ENCODE measurements around the gene HOXC11.

Gene HOXC11

DNA sequence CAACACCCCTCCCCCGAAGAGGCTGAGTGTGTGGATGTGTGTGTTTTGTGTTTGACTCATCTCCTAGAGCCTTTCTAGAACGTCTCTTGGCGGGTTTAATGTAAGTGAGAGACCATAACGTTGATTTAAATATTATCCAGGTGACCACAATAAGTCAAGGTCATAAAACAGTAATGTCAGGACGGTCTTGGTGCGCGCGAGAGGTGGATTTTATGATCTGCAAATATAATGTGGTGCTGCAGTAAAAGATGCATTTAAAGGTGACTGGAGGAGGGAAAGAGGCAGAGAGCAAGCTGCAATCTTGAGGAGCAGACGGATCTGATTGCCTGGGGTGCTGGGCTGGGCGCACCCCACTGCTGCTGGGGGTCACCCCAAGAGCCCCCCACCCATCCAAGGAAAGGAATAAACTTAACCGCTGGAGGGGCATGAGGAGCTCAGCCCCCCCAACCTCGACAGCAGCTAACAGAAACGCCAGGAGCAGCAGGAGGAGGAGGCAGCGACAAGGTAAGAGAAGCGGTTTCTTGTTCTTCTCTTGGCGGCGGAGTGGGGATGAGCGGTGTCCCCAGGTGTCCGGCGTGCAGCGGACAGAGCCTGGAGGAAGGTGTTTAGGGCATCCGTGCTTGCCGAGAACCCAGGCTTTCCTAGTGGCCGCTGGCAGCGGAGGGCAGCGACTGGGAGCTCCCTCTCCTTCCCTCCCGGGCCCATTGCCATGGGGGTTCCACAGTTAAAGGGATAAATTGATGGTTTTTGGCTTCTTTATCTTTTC lies 17.6 kb downstream of the HOXC11 start:
- no peak overlapping the region for H3K4me3 ChIP-seq (ENCODE audit: insufficient read length, low read depth)

DNA sequence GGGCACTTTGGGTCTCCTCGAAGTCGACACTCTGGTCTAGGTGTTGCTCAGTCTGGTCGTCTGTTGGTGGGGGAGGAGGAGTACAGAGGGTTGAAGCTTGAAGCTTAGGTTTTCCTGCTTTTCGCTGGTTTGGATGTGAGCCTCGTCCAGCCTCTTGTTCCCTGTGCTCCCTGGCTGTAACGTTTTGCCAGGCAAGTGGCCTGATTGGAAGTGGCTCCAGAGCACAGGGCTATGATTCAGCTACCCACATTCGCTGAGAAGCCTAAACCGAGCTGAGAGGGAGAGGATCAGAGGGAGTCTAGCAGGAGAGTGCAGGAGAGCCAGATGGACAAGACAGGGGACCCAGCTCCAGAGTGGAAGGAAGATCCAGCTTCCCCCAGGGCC lies 18.1 kb downstream of the HOXC11 start:
- H3K9me3 ChIP-seq (ENCODE audit: insufficient read depth, low read length): no peaks in the 10 kb centered on the region
- H3K4me1 ChIP-seq (ENCODE audit: insufficient read depth, insufficient read length): peaks cover 10% of the 10 kb centered on the region
- H3K9ac ChIP-seq (ENCODE audit: insufficient read length, low read depth): no peak overlapping the region
- no peaks in the 10 kb centered on the region for H3K36me3 ChIP-seq (ENCODE audit: insufficient read depth, insufficient read length, low read length)
- DNase-seq (ENCODE audit: low read depth, low spot score): no peak
- no peak overlapping the region for H3K4me3 ChIP-seq (ENCODE audit: insufficient read length, low read depth)
- H3K27me3 ChIP-seq (ENCODE audit: insufficient read depth, insufficient read length): peaks cover 100% of the 10 kb centered on the region
- TF ChIP-seq ZNF274 (IDR thresholded peaks at IDR 0.05; ENCODE audit: low read depth, low read length) (no peak), SUZ12 (IDR thresholded peaks at IDR 0.05; ENCODE audit: extremely low read depth, insufficient read depth, insufficient read length) (peak; percentile 87), YY1 (IDR thresholded peaks at IDR 0.05; ENCODE audit: insufficient read depth, insufficient read length) (no peak)

More for the DNA sequence above, 17.6 kb downstream of the HOXC11 start:
- H3K9me3 ChIP-seq (ENCODE audit: insufficient read depth, low read length): peaks cover 2% of the 10 kb centered on the region; the same call in 1 of the 2 replicates
- H3K27me3 ChIP-seq (ENCODE audit: insufficient read depth, insufficient read length): peaks cover 100% of the 10 kb centered on the region
- H3K36me3 ChIP-seq (ENCODE audit: insufficient read depth, insufficient read length, low read length): no peaks in the 10 kb centered on the region
- TF ChIP-seq SUZ12 (IDR thresholded peaks at IDR 0.05; ENCODE audit: extremely low read depth, insufficient read depth, insufficient read length) (peak; percentile 84), YY1 (IDR thresholded peaks at IDR 0.05; ENCODE audit: insufficient read depth, insufficient read length) (no peak)
- no peak overlapping the region for H3K9ac ChIP-seq (ENCODE audit: insufficient read length, low read depth)
- DNase-seq (ENCODE audit: low read depth, low spot score): no peak
- peaks cover 9% of the 10 kb centered on the region for H3K4me1 ChIP-seq (ENCODE audit: insufficient read depth, insufficient read length)

DNA sequence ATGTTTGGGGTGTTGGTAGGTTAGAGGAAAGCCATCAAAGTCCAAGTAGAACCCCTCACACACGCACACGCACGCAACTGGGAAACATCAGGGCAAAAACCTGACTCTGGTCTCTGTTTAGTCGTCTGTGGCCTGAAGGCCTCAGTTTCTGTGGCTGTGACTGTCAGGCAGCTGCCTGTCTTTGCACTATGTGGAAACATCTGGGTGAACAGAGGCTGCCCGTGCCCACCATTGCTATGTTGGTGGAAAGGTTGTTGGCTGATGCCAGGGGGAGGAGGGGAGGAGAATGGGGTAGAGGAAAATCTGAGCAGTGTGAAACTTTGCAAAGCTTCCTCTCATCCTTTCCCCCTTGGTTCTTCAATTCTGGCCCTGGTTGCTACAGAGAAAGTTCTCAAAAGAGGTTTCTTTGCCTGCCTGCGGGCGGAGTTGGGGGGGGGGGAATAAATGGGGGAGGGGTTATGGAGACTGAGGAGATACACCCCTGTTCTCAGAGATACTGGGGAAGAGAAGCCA lies 19.5 kb downstream of the HOXC11 start:
- no peaks in the 10 kb centered on the region for H3K36me3 ChIP-seq (ENCODE audit: insufficient read depth, insufficient read length, low read length)
- H3K4me3 ChIP-seq (ENCODE audit: insufficient read length, low read depth): no peak overlapping the region
- no peaks in the 10 kb centered on the region for H3K9me3 ChIP-seq (ENCODE audit: insufficient read depth, low read length)
- no peak for TF ChIP-seq ZNF274 (IDR thresholded peaks at IDR 0.05; ENCODE audit: low read depth, low read length)
- TF ChIP-seq SUZ12 (IDR thresholded peaks at IDR 0.05; ENCODE audit: extremely low read depth, insufficient read depth, insufficient read length): no peak
- TF ChIP-seq YY1 (IDR thresholded peaks at IDR 0.05; ENCODE audit: insufficient read depth, insufficient read length): no peak
- H3K27me3 ChIP-seq (ENCODE audit: insufficient read depth, insufficient read length): peaks cover 100% of the 10 kb centered on the region
- H3K9ac ChIP-seq (ENCODE audit: insufficient read length, low read depth): no peak overlapping the region
- peaks cover 16% of the 10 kb centered on the region for H3K4me1 ChIP-seq (ENCODE audit: insufficient read depth, insufficient read length)
- no peak for DNase-seq (ENCODE audit: low read depth, low spot score)

DNA sequence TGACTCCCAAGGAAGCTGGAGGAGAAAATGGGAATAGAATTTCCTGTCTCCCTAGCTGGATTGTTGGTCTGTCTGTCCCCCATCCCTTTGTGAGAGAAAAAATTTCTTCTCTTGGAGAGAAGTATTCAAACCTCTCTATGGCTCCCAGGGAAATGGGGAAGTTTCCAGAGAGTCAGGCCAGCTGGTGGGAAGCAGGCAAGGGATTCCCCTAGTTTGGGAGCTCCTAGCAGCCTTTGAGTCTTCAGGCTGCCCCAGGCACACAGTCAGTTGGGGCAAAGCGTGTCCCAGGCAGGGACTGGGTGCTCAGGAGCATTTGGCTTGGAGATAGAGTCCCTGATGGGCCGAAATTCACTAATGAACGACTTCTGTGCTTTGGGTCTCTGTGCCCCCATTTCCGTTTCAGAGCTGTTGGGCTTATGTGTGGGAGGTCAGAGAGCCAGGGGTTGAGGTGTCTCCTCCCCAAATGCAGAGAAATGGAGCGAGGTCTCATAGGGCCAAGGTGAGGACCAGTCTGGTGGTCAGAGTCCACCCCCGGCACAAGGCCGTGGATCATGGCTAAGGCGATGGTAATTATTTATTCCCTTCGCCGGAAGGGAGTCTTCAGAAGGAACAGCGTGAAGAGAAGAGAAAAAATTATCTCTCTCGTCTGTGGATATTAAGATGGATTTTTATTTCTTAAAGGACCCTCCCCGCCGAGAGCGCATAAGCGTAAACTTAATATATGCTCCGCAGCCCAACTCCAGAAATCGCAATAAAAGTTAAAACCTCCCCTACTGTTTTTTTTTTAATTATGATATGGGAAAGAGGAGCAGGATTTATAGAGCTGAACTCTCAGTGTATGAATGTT lies 20.5 kb downstream of the HOXC11 start:
- H3K27me3 ChIP-seq (ENCODE audit: insufficient read depth, insufficient read length): peaks cover 100% of the 10 kb centered on the region

DNA sequence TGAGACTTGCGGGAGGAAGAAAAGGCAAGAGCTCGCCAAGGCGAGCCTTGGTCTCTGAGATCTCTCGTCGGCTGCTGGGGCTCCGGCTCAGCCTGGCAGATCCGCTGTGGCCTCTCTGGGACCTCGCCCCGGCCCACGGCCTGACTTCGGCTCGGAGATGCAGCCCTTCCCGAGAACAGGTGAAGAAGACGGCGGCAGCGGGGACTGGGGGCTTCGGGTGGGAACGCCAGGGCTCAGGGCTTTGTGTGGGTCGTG lies 21.0 kb downstream of the HOXC11 start:
- Histone ChIP-seq H3K9me3 (ENCODE audit: insufficient read depth, low read length) (no peaks in the 10 kb centered on the region), H3K4me1 (ENCODE audit: insufficient read depth, insufficient read length) (peaks cover 21% of the 10 kb centered on the region), H3K36me3 (ENCODE audit: insufficient read depth, insufficient read length, low read length) (no peaks in the 10 kb centered on the region), H3K27me3 (ENCODE audit: insufficient read depth, insufficient read length) (peaks cover 100% of the 10 kb centered on the region), H3K9ac (ENCODE audit: insufficient read length, low read depth) (no peak overlapping the region), H3K4me3 (ENCODE audit: insufficient read length, low read depth) (no peak overlapping the region)
- no peak for DNase-seq (ENCODE audit: low read depth, low spot score)
- TF ChIP-seq ZNF274 (IDR thresholded peaks at IDR 0.05; ENCODE audit: low read depth, low read length) (no peak), SUZ12 (IDR thresholded peaks at IDR 0.05; ENCODE audit: extremely low read depth, insufficient read depth, insufficient read length) (peak; percentile 84)

More for the DNA sequence above, 20.5 kb downstream of the HOXC11 start:
- Histone ChIP-seq H3K4me3 (ENCODE audit: insufficient read length, low read depth) (no peak overlapping the region), H3K36me3 (ENCODE audit: insufficient read depth, insufficient read length, low read length) (no peaks in the 10 kb centered on the region), H3K9me3 (ENCODE audit: insufficient read depth, low read length) (no peaks in the 10 kb centered on the region), H3K9ac (ENCODE audit: insufficient read length, low read depth) (no peak overlapping the region), H3K4me1 (ENCODE audit: insufficient read depth, insufficient read length) (peaks cover 21% of the 10 kb centered on the region)
- no peak for DNase-seq (ENCODE audit: low read depth, low spot score)
- TF ChIP-seq YY1 (IDR thresholded peaks at IDR 0.05; ENCODE audit: insufficient read depth, insufficient read length): no peak
- no peak for TF ChIP-seq ZNF274 (IDR thresholded peaks at IDR 0.05; ENCODE audit: low read depth, low read length)
- no peak for TF ChIP-seq SUZ12 (IDR thresholded peaks at IDR 0.05; ENCODE audit: extremely low read depth, insufficient read depth, insufficient read length)

DNA sequence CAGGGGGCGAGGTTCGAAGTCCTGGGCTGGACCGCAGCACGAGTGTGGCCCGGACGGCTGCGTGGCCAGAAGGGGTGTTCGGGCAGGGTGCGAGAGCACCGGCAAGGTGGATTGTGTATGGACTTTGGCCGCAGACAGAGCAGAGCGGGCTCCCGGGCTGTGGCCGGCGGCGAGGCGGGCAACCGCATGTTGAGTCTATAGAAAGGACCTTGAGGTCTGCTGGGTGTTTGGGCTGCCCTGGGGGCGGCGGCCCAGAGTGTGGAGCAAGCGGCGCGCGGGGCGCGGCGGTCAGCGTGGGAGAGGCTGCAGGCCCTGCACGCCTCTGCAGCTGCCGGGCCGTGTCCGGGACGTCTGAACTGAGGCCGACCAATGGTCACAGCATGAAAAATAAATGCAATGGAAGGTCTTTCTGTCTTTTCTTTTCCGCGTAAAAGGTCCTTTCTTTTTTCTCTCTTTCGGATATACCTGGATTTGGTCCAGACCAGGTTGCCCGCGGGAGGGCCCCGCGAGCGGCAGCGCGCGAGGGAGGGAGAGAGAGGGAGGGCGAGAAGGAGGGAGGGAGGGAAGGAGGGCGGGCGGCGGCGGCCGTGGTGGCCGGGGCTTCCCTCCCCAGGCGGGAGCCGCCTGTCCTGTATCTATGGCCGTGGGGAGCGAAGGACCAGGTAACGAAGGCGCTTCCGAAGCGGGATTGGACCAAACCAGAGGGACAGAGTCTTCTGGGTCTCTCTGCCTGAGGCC lies 21.5 kb downstream of the HOXC11 start:
- peak overlapping the region; percentile 3 for H3K9ac ChIP-seq (ENCODE audit: insufficient read length, low read depth)
- H3K36me3 ChIP-seq (ENCODE audit: insufficient read depth, insufficient read length, low read length): no peaks in the 10 kb centered on the region
- H3K4me1 ChIP-seq (ENCODE audit: insufficient read depth, insufficient read length): peaks cover 21% of the 10 kb centered on the region
- H3K27me3 ChIP-seq (ENCODE audit: insufficient read depth, insufficient read length): peaks cover 100% of the 10 kb centered on the region
- TF ChIP-seq YY1 (IDR thresholded peaks at IDR 0.05; ENCODE audit: insufficient read depth, insufficient read length) (no peak), SUZ12 (IDR thresholded peaks at IDR 0.05; ENCODE audit: extremely low read depth, insufficient read depth, insufficient read length) (peak; percentile 96)
- no peak overlapping the region for H3K4me3 ChIP-seq (ENCODE audit: insufficient read length, low read depth)
- H3K9me3 ChIP-seq (ENCODE audit: insufficient read depth, low read length): no peaks in the 10 kb centered on the region
- DNase-seq (ENCODE audit: low read depth, low spot score): no peak

DNA sequence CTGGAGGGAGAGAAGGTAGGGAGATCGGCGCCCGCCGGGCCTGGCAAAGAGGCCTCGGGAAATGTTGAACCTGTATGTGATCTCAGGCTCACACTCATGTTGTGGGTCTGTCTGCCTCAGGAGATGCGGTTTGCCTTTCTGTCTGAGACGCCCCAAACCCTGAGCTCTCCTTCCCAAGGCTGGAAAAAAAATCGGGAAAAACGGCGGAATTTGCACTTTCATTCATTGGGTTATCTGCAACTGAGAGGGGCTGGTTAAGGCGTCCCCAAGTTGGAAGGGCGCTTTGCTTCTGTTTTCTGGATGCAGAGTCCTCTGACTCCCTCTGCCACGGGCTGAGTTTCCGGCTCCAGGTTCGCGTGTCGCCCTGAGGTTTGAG lies 22.1 kb downstream of the HOXC11 start:
- Histone ChIP-seq H3K27me3 (ENCODE audit: insufficient read depth, insufficient read length) (peaks cover 100% of the 10 kb centered on the region), H3K4me3 (ENCODE audit: insufficient read length, low read depth) (no peak overlapping the region), H3K9me3 (ENCODE audit: insufficient read depth, low read length) (no peaks in the 10 kb centered on the region), H3K9ac (ENCODE audit: insufficient read length, low read depth) (peak overlapping the region; percentile 3), H3K4me1 (ENCODE audit: insufficient read depth, insufficient read length) (peaks cover 22% of the 10 kb centered on the region), H3K36me3 (ENCODE audit: insufficient read depth, insufficient read length, low read length) (no peaks in the 10 kb centered on the region)
- no peak for DNase-seq (ENCODE audit: low read depth, low spot score)
- TF ChIP-seq YY1 (IDR thresholded peaks at IDR 0.05; ENCODE audit: insufficient read depth, insufficient read length): no peak
- no peak for TF ChIP-seq SUZ12 (IDR thresholded peaks at IDR 0.05; ENCODE audit: extremely low read depth, insufficient read depth, insufficient read length)
- TF ChIP-seq ZNF274 (IDR thresholded peaks at IDR 0.05; ENCODE audit: low read depth, low read length): no peak
